Tibial nerve (tissue), 4 donors: ENCODE measurements around the gene ADAMTSL1. TPM values are rescaled to one million over a fixed set of nuclear protein-coding genes. Genes with fewer than 3 reads are reported as not detected.

Source experiments
- DNase-seq, 2 donors: peaks; one replicate each; pipeline ENCODE4 v3.0.0-alpha.2; 2019; ENCODE audit warnings: low spot score in 2 of 2
- H3K27ac ChIP-seq, 4 donors: fragments of 200-600 bp; sonication (generic) in 3 of 4; one replicate each; pipeline ENCODE4 v1.5.1; 2017 to 2019; ENCODE audit warnings: mild to moderate bottlenecking in 1 of 4
- H3K27me3 ChIP-seq, 2 donors: fragments of 200-600 bp; sonication (generic) in 1 of 2; one replicate each; pipeline versions ENCODE4 v1.5.1 to v1.6.0; 2017 to 2019
- H3K36me3 ChIP-seq, 3 donors: fragments of 200-600 bp; sonication (generic); one replicate each; pipeline ENCODE4 v1.5.1; 2018 to 2019
- H3K4me1 ChIP-seq, 4 donors: fragments of 200-600 bp; sonication (generic) in 3 of 4; one replicate each; pipeline ENCODE4 v1.5.1; 2017 to 2019
- H3K4me3 ChIP-seq, 4 donors: fragments of 200-600 bp; sonication (generic) in 3 of 4; one replicate each; pipeline ENCODE4 v1.5.1; 2017 to 2019; ENCODE audit warnings: mild to moderate bottlenecking in 1 of 4, moderate library complexity in 1 of 4
- H3K9me3 ChIP-seq, 4 donors: fragments of 200-600 bp; sonication (generic) in 3 of 4; one replicate each; pipeline ENCODE4 v1.5.1; 2017 to 2019
- CTCF ChIP-seq, 5 experiments: fragments of 200-600 bp in 3 of 5; fragments of 450-650 bp in 2 of 5; sonication (generic) in 3 of 5; IDR thresholded peaks; one replicate each; pipeline ENCODE4 v1.5.1; 2016 to 2019; ENCODE audit warnings: antibody characterized with exemption in 5 of 5, mild to moderate bottlenecking in 3 of 5, moderate library complexity in 2 of 5
- EP300 ChIP-seq, 2 donors: sonication (generic); formaldehyde crosslinking; IDR thresholded peaks; one replicate each; pipeline ENCODE4 v1.6.1; 2017; ENCODE audit warnings: antibody characterized with exemption in 2 of 2, mild to moderate bottlenecking in 1 of 2
- POLR2A ChIP-seq, 2 donors: fragments of 450-650 bp; IDR thresholded peaks; one replicate each; pipeline ENCODE4 v1.6.1; 2017; ENCODE audit warnings: antibody characterized with exemption in 2 of 2, mild to moderate bottlenecking in 2 of 2, moderate library complexity in 2 of 2
- WGBS, 2 donors: methylation state at CpG; one replicate each; pipeline ENCODE4 v1.1.5; 2018; 5-methylcytosine and 5-hydroxymethylcytosine counted together
- total RNA-seq, 4 donors: library from RNA; depleted of rRNA; stranded (reverse); fragments of >200 nt; gene quantifications; one replicate each; pipeline ENCODE4 v1.1.0, GENCODE V29; 2016

The ADAMTSL1 gene
- total RNA-seq, 4 donors from 2014 or later: 11.9 to 27.1 (median 21.3) TPM

DNA sequence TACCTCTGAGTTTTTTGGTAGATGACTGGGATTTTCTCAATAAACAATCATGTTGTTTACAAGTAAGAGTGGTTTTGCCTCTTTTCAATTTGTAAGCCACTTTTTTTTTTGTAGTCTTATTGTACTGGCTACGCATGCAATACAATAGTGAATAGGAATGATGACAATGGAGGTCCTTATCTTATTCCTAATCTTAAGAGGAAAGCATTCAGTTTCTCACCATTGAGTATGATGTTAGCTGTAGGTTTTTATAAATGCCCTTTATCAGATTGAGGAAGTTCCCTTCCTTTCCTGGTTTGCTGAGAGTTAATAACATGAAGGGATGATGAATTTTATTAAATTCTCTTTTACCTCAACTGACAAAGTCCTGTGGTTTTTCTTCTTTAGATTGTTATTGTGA lies 155.2 kb downstream of the ADAMTSL1 start:
- no peak overlapping the region for H3K27ac ChIP-seq

GRCh38 chr9:18632632-18633403 lies 158.9 kb downstream of the ADAMTSL1 start:
- Histone ChIP-seq H3K9me3 (no peaks in the 10 kb centered on the region), H3K27me3 (no peaks in the 10 kb centered on the region), H3K4me1 (peaks cover 0 to 20% (median 3%) of the 10 kb centered on the region in 4 donors), H3K4me3 (no peak overlapping the region), H3K36me3 (no peaks in the 10 kb centered on the region), H3K27ac (peak overlapping the region in 3 of 4 donors; percentile 25 to 87 (median 79))
- no peak for DNase-seq
- TF ChIP-seq EP300 (IDR thresholded peaks at IDR 0.05) (peak in 1 of 2 donors; percentile 73), POLR2A (IDR thresholded peaks at IDR 0.05) (no peak)
- 27 to 35% methylated on average over 5 of the region's 5 CpGs for WGBS, 2 donors

More for the DNA sequence above, 155.2 kb downstream of the ADAMTSL1 start:
- Histone ChIP-seq H3K9me3 (no peaks in the 10 kb centered on the region), H3K36me3 (no peaks in the 10 kb centered on the region), H3K27me3 (no peaks in the 10 kb centered on the region), H3K4me1 (peaks cover 0 to 20% (median 3%) of the 10 kb centered on the region in 4 donors), H3K4me3 (no peak overlapping the region)
- 65 to 71% methylated on average over 1 of the region's 1 CpG for WGBS, 2 donors
- DNase-seq: no peak
- TF ChIP-seq POLR2A (IDR thresholded peaks at IDR 0.05) (no peak), EP300 (IDR thresholded peaks at IDR 0.05) (no peak), CTCF (IDR thresholded peaks at IDR 0.05) (no peak)

DNA sequence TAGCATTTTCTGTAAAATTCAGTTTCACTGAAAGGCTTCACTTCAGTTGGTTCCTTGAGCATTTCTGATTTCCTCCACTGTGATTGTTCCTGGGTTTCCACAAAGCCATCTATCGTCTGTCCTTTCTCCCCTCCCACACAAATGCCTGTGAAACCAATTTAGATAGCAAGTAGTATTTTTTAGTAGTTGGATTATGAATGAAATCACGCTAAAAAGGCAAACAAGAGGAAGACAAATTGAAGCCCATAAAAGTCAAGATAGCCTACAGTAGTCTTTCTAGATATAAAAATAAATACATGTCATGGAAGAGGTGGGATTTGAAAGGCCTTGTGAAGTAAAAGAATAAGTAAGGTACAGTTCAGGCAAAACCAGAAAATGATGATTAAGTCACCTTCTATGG lies 162.8 kb downstream of the ADAMTSL1 start:
- H3K4me3 ChIP-seq: no peak overlapping the region
- H3K27me3 ChIP-seq: no peaks in the 10 kb centered on the region
- H3K4me1 ChIP-seq: peaks cover 0 to 16% (median 3%) of the 10 kb centered on the region in 4 donors
- no peaks in the 10 kb centered on the region for H3K36me3 ChIP-seq
- TF ChIP-seq EP300 (IDR thresholded peaks at IDR 0.05) (no peak), POLR2A (IDR thresholded peaks at IDR 0.05) (no peak), CTCF (IDR thresholded peaks at IDR 0.05) (no peak)
- WGBS, 2 donors: 43 to 46% methylated on average over 2 of the region's 2 CpGs
- no peak overlapping the region for H3K27ac ChIP-seq
- DNase-seq: no peak
- H3K9me3 ChIP-seq: no peaks in the 10 kb centered on the region

DNA sequence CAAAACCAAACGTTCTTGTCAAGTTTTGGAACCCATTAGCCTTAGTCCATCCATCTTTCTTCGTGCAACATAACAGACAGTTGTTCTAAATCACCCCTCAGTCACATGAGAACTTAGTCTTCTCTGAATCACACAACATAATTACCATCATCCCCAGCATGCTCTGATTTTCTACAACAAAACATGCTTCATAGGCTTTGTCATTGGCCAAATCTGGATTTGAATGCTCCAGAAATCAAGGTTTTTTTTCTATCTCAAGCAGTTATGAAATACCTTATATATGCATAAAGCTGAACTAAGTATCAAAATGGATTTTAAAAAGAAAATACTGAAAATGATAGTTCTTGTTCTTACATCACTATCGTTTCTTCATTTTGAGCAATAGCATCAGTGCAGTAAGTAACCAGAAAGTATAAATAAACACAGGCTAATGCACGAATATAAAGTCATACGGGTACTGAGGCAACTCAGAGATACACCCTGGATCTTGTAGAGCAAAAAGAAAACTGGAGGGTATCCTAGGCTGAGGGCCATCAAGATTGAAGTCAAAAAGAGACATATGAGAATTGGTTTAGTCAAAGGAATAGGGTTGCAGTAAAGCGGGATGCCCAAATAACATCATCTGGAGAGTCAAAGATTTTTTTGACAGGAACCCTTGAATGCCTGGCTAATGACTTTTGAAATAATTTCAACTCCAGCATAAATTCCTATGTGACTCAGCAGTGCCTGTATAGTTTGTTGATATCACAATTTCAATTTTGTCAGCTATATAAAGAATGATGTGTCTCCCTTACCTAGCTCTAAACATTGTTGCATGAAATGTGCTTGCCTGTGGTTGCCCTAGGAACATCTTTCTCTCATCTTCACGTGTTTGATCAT lies 164.7 kb downstream of the ADAMTSL1 start:
- no peak for DNase-seq
- H3K4me1 ChIP-seq: no peaks in the 10 kb centered on the region
- H3K27me3 ChIP-seq: no peaks in the 10 kb centered on the region
- no peak overlapping the region for H3K27ac ChIP-seq
- WGBS, 2 donors: 73 to 77% methylated on average over 7 of the region's 7 CpGs
- H3K4me3 ChIP-seq: no peak overlapping the region
- H3K9me3 ChIP-seq: peaks cover 0 to under 1% (median 0%) of the 10 kb centered on the region in 4 donors
- no peak for TF ChIP-seq EP300 (IDR thresholded peaks at IDR 0.05)
- H3K36me3 ChIP-seq: no peaks in the 10 kb centered on the region

- peaks cover 0 to 3% (median 0%) of the 10 kb centered on the region in 4 donors for H3K9me3 ChIP-seq
- no peaks in the 10 kb centered on the region for H3K27me3 ChIP-seq
- H3K27ac ChIP-seq: no peak overlapping the region
- H3K4me3 ChIP-seq: no peak overlapping the region
- no peaks in the 10 kb centered on the region for H3K4me1 ChIP-seq
- WGBS, 2 donors: 82 to 93% methylated on average over 4 of the region's 4 CpGs
- no peaks in the 10 kb centered on the region for H3K36me3 ChIP-seq
- DNase-seq: no peak
- no peak for TF ChIP-seq POLR2A (IDR thresholded peaks at IDR 0.05)
- TF ChIP-seq EP300 (IDR thresholded peaks at IDR 0.05): no peak
- TF ChIP-seq CTCF (IDR thresholded peaks at IDR 0.05): no peak
Observed at GRCh38 chr9:18639911-18640310, 166.0 kb downstream of the ADAMTSL1 start.
